H54 (cell line): ENCODE data around the gene ZDHHC5.

Source experiments
- DNase-seq: peaks from one replicate; pipeline ENCODE4 v3.0.0; 2011; ENCODE audit warnings: low spot score, mixed read lengths; ENCODE audit not compliant: insufficient read length
- FAIRE-seq: peaks from 3 replicates; lab custom pipeline; 2011; peaks lifted over from hg19 to GRCh38; lab: Jason Lieb, UNC
- POLR2A ChIP-seq: IDR thresholded peaks from 2 replicates; pipeline ENCODE4 v1.6.1; 2011; ENCODE audit warnings: low read depth, mild to moderate bottlenecking, low read length

Gene ZDHHC5

GRCh38 chr11:57638811-57639320 lies 29.0 kb upstream of the ZDHHC5 start:
- DNase-seq = no peak
- 0 out of 2 replicates have a peak, but pooled peaks have one; percentile 6 for TF ChIP-seq POLR2A
- no peak for FAIRE-seq

- no peak for TF ChIP-seq POLR2A
- FAIRE-seq (no peak), DNase-seq (no peak)
Measured at GRCh38 chr11:57639321-57640067, 28.4 kb upstream of the ZDHHC5 start.

GRCh38 chr11:57640068-57640800 lies 27.7 kb upstream of the ZDHHC5 start:
- FAIRE-seq = no peak
- no peak for DNase-seq
- TF ChIP-seq POLR2A = no peak

GRCh38 chr11:57641011-57641807 lies 26.7 kb upstream of the ZDHHC5 start:
- no peak for TF ChIP-seq POLR2A
- no peak for DNase-seq
- FAIRE-seq = no peak

DNA sequence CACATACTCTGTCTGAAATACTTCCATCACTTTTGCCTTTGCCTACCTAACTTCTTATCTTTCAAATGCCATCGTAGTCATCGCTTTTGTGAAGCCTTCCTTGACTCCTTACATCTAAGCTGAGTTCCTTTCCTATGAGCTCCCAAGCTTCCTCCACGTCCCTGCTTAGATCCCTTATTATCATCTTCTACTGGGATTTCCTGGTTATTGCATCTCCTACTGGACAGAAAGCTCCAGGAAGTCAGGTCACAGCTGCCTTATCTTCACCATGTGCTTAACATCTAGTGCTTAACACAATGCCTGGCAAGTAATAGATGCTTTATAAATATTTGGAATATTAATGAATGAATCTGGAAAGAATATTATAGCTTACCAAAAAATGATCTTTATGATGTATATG lies 24.1 kb upstream of the ZDHHC5 start:
- FAIRE-seq (no peak), DNase-seq (no peak)
- TF ChIP-seq POLR2A = no peak

GRCh38 chr11:57644748-57645688 lies 22.9 kb upstream of the ZDHHC5 start:
- DNase-seq = no peak
- FAIRE-seq = no peak
- no peak for TF ChIP-seq POLR2A

DNA sequence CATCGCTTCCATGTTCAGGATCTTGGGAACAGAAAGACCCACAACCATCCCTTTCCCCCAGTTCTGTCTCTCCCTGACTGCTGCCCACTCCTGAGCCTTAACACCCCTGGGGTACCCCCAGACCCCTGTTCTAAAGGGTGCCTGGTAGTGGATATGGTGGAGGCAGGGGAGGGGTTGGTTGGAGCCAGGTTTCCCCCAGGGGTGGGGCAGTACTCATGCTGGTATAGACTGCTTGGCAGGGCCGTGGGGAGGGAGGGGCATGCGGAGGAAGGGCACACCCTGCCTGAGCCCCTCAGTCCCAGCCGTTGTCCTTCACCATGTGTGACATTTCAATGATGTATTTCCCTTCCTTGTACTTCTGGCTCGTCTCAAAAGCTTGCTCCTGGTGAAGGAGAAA lies 22.2 kb upstream of the ZDHHC5 start:
- TF ChIP-seq POLR2A = no peak
- FAIRE-seq (no peak), DNase-seq (no peak)

- TF ChIP-seq POLR2A = no peak
- FAIRE-seq (no peak), DNase-seq (no peak)
Measured at GRCh38 chr11:57646194-57646798, 21.6 kb upstream of the ZDHHC5 start.

DNA sequence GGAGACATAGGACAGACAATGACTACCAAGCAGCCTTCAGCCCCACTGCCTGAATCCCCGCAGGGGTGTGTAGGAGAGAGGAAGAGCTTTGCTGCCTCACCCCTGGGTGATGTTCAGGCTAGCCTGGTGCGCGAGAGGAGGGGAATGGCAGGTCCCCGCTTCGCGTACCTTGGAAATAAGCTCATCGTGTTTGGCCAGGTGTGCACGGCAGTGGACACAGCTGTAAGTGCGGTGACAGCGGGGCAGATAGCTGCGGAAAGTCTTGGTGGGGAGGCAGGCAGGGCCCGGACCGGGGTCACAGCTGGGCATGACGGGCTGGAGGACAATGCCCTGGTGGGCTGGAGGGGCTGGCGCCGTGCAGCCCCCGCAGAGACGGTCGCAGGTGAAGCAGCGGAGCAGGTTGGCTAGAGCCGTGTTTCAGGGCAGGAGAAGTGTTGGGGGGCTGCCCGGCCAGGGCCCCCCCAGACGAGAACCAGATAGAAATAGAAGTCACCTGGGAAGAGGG lies 21.1 kb upstream of the ZDHHC5 start:
- FAIRE-seq (no peak), DNase-seq (no peak)
- TF ChIP-seq POLR2A = no peak

- FAIRE-seq = no peak
Measured at GRCh38 chr11:57647372-57647771, 20.5 kb upstream of the ZDHHC5 start.

DNA sequence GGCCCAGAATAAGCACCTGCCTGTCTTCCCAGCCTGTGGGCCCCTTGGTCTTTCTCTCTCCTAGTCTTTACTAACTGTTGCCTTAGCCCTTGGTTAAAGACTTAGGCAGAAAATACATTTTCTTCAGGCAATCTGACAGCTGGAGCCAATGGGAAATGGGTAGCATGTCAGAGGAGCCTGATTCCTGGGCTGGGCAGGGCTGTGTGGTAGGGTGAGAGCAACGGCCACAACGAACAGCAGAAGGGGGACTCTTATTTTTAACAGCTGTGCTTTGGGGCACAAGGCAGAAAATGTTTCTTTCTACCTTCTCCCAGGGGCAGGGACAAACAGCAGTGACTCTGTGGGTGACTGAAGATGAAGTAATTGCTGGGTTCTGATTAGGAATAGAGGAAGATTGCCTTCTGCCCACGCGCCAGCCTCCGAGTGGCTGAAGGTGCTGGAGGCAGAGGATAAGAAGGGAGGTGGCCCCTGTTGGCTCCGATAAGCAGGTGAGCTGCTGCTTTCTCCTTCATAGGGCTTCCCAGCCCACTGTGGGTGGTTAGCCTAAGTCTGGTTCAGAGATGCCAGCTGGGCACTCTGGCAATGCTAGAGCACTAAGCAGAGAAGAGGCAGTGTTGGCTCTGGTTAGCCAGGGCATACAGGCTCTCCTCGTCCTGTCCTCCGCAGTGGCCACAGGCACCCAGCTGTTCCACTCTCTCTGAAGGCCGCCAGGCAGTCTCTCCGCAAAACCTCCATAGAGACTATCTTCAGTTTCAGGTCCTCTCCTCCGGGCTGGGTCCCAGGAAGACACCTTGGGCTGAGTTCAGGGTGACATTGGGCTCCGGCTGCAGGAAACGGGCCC lies 19.7 kb upstream of the ZDHHC5 start:
- no peak for FAIRE-seq
- peak; percentile 16; the same call in 1 of the 2 replicates for TF ChIP-seq POLR2A
- DNase-seq = no peak

More at GRCh38 chr11:57647372-57647771, 20.5 kb upstream of the ZDHHC5 start:
- no peak for DNase-seq
- no peak for TF ChIP-seq POLR2A
